GM12874 (cell line): ENCODE results near the gene SLC38A10.

Experiments used
- TF ChIP-seq, protein P1 (sequence below): IDR thresholded peaks from 2 replicates; pipeline ENCODE4 v1.5.1; 2011; ENCODE audit warnings: low read depth, mild to moderate bottlenecking, control low read depth, low read length, moderate library complexity; ENCODE audit not compliant: insufficient read depth

SLC38A10 gene

DNA sequence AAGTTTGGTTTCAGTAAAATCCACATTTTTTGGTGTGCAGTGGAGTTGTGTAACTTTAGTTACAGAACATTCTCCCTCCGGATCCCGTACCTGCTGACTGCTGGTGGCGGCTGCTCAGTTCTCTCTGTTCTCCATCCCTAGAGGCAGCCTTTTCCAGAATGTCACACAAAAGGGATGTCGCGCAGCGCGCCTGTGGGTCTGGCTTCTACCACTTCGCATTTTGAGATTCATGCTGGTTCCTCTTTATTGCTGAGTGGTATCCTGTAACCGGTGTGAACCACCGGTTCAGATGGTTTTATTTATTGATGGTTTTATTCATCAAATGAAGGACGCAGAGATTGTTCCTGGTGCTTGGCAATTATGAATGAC, 71.4 kb downstream of the SLC38A10 start:
- TF ChIP-seq, protein P1, sequence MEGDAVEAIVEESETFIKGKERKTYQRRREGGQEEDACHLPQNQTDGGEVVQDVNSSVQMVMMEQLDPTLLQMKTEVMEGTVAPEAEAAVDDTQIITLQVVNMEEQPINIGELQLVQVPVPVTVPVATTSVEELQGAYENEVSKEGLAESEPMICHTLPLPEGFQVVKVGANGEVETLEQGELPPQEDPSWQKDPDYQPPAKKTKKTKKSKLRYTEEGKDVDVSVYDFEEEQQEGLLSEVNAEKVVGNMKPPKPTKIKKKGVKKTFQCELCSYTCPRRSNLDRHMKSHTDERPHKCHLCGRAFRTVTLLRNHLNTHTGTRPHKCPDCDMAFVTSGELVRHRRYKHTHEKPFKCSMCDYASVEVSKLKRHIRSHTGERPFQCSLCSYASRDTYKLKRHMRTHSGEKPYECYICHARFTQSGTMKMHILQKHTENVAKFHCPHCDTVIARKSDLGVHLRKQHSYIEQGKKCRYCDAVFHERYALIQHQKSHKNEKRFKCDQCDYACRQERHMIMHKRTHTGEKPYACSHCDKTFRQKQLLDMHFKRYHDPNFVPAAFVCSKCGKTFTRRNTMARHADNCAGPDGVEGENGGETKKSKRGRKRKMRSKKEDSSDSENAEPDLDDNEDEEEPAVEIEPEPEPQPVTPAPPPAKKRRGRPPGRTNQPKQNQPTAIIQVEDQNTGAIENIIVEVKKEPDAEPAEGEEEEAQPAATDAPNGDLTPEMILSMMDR = no peak

DNA sequence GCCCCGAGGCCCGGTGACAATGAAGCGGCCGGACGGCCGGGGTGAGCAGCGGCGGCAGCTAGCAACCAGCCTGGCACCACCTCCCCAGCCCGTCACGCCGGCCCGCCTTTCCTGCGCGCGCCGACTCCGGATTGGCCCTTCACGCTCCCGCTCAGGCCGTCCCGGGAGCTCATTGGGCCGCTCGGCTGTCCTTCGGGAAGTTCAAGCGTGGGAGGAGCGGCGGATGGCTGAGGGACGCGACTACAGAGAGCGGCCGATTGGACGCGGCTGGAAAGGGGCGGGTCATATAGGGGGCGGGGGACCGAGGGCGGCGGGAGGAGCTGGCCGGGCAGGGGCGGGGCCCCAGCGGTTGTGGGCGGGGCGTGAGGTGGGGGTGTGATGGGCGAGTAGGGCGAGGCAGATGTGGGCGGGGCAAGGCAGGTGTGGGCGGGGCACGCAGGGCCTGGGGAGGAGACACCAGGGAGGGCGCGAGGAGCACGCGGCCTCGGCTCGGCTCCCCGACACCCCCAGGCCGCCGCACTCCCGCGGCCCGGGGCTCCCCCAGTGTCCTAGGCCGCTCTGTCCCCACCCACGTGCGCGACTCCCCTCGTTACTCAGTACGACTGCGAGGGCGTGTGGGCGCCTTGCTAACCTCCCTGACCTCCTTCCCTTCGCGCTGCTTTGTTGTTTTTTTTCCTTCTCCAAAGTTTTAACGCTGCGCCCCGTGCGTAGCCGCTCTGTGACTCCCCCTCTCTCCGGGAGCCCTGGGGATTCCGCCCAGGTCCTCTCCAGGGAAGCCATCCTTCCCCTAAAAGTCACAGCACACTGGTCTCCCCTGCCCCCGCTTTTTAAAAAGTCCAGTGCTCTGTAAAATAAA, 72.0 kb downstream of the SLC38A10 start, which contains the start of gene CEP131:
Gene CEP131 (minus strand): TSS at position 60 of the 856 bp plus-strand sequence. CDS start 2,909 bp downstream, outside the sequence.
- TF ChIP-seq, protein P1 = no peak

DNA sequence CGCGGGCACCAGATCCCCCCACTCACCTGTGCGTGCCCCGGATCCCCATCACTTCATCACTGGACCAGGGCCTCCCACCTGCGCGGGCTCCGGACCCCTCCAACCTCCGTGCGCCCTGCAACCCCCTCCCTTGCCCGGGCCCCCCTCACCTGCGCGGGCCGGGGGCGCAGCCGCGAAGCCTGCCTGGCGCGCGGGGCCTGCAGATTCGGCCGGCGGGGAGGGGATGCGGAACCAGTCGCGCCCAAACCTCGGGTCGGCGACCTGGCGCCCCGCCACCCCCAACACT, 72.5 kb downstream of the SLC38A10 start:
- TF ChIP-seq, protein P1 = no peak

DNA sequence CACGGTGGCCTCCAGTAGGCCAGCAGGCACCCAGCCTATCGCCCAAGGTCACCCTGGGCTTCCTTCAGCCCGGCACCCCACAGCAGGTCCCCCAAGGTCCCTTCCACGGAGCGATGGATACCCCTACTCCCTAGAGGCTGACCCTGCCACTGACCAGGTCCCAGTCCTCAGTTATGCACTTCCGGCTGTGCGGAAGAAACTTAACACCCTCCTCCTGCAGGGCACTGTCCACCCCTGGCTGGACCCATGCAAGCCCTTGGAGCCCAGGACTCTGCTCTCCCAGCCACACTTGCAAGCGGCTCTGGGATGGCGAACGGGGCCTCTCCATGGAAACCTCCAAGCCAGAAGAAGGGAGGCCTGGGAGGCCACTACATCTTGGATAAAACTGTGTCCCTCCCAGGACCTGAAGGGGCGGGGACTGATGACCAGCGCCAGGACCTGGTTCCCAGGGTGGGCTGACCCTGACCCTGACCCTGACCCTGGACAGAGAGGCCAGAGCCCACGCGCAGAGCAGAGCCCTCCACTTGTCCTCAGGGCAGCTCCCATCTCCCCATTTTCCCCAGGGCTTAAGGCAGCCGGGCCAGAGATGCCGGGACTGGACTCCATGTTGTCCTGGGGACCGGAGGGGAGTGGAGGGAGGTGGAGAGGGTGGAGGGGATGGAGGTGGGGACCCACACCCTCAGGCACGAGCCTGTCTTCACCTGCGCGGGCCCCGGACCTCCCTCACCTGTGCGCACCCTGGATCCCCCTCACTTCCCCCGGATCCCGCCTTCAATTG, 73.1 kb downstream of the SLC38A10 start:
- TF ChIP-seq, protein P1 = no peak

DNA sequence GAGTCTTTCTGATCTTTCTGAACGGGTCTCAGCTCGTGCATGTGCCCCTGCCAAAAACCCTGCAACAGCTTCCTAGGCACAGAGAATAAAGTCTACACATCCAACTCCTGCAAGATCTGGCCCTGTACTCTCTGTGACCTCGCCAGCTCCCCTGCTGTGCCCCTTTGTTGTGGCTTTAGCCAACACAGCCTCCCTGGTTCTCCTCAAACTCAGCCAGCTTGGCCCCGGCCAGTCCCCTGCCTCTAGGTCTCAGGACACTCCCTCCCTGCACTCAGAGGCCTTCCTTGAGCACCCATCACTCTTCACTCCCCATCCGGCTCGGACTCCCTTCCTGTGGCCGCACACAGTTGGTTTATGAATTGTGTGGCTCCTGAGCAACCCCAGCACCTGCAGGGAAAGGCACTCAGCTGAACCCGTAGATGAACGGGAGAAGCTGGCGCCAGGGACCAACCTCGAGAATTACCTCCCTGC, 73.7 kb downstream of the SLC38A10 start:
- TF ChIP-seq, protein P1 = no peak

DNA sequence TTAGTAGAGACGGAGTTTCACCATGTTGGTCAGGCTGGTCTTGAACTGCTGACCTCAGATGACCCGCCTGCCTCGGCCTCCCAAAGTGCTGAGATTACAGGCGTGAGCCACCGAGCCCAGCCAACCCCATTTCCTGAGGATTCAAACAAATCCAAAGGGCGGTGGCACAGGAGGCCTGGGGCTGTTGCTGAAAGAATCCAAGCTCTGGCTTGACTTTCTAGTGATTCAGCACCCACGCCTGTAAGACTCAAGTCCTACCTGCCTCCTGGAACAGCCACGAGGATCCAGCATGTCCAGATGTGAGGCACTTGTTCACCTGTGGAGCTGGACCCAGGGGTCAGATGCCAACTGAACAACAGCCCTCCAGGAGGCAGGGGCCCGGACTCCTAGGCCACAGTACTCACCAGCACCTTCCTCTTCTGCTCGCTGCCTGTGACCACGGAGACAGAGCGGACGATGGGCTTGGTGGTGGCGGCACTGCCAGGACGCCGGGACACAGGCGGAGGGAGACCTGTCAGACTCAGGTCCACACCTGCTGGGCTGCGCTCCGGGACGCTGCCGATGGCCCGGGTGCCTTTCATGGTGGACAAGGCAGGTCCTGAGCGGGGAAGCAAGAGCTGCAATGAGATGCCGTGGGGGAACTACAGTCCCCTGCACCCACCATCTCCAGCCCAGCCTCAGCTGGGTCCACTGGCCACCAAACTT, 75.5 kb downstream of the SLC38A10 start:
- TF ChIP-seq, protein P1 = no peak

DNA sequence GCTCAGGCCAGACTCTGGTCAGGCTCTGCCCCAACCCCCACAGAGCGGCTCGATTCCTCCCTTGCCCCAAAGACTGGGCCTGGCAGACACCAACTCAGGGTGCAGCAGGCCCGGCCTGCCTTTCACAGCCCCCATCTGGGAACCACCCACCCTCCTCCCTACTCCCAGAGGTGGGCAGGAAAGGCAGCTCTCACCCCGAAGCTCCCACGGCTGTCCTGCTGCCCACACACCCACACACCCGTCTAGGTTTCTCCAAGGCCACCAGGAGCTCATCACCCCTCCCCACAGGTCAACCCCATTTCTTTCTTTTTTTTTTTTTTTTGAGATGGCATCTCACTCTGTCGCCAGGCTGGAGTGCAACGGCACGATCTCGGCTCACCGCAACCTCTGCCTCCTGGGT, 76.1 kb downstream of the SLC38A10 start:
- TF ChIP-seq, protein P1 = no peak
